HUDEP-2 (cell line): ENCODE results near the gene PRKN.

Experiments
- DNase-seq, 76 experiments: peaks; one replicate each; lab custom pipeline; 2025; ENCODE audit not compliant: unreplicated experiment in 76 of 76; lab: John Stamatoyannopoulos, UW

PRKN gene

GRCh38 chr6:161598896-161599295, 1128.7 kb downstream of the PRKN start:
- no peak for DNase-seq

GRCh38 chr6:161596807-161597520, 1130.6 kb downstream of the PRKN start:
- no peak for DNase-seq

- no peak for DNase-seq
These were observed 1133.2 kb downstream of the PRKN start for GRCh38 chr6:161594412-161594811.

- DNase-seq, result no peak
These were observed 1136.5 kb downstream of the PRKN start for GRCh38 chr6:161590961-161591627.

GRCh38 chr6:161586887-161587286, 1140.7 kb downstream of the PRKN start:
- no peak for DNase-seq

GRCh38 chr6:161584621-161585340, 1142.8 kb downstream of the PRKN start:
- no peak for DNase-seq

- DNase-seq, result no peak
These were observed 1143.5 kb downstream of the PRKN start for GRCh38 chr6:161584051-161584450.

- no peak for DNase-seq
These were observed 1144.0 kb downstream of the PRKN start for GRCh38 chr6:161583584-161583983.

GRCh38 chr6:161578478-161578877, 1149.1 kb downstream of the PRKN start:
- no peak for DNase-seq

- DNase-seq, result no peak
These were observed 1151.9 kb downstream of the PRKN start for GRCh38 chr6:161575523-161576254.

GRCh38 chr6:161568885-161569456, 1158.6 kb downstream of the PRKN start:
- DNase-seq, result no peak

- no peak for DNase-seq
These were observed 1162.6 kb downstream of the PRKN start for GRCh38 chr6:161564952-161565351.

GRCh38 chr6:161561908-161562307, 1165.7 kb downstream of the PRKN start:
- no peak for DNase-seq

GRCh38 chr6:161557333-161558107, 1170.0 kb downstream of the PRKN start:
- no peak for DNase-seq

- no peak for DNase-seq
These were observed 1172.7 kb downstream of the PRKN start for GRCh38 chr6:161554883-161555282.

GRCh38 chr6:161549977-161550655, 1177.5 kb downstream of the PRKN start:
- no peak for DNase-seq

GRCh38 chr6:161548713-161549296, 1178.8 kb downstream of the PRKN start:
- DNase-seq, result no peak

GRCh38 chr6:161547617-161548016, 1179.9 kb downstream of the PRKN start:
- DNase-seq, result no peak

- DNase-seq, result no peak
These were observed 1180.9 kb downstream of the PRKN start for GRCh38 chr6:161546632-161547031.
